Limb (tissue), 2 donors: ENCODE results near the gene PARN.
"Not testable (repeated sequence)": the region's sequence is repeated elsewhere in the genome, so short reads cannot be mapped to it uniquely, and the experiment has no call there.

Experiments used
- DNase-seq, 2 donors: peaks; one replicate each; pipeline ENCODE4 v3.0.0-alpha.2; 2016; ENCODE audit errors: extremely low spot score in 2 of 2

PARN gene

GRCh38 chr16:14472357-14472756 lies 157.7 kb downstream of the PARN start:
- DNase-seq: no peak

- no peak for DNase-seq
Observed at GRCh38 chr16:14470788-14471187, 159.3 kb downstream of the PARN start.

GRCh38 chr16:14465799-14466198 lies 164.3 kb downstream of the PARN start:
- no peak for DNase-seq

- DNase-seq: no peak
Observed at GRCh38 chr16:14464796-14465195, 165.3 kb downstream of the PARN start.

- no peak for DNase-seq
Observed at GRCh38 chr16:14464192-14464591, 165.9 kb downstream of the PARN start.

GRCh38 chr16:14462811-14463210 lies 167.2 kb downstream of the PARN start:
- DNase-seq: no peak

- no peak for DNase-seq
Observed at GRCh38 chr16:14460726-14461125, 169.3 kb downstream of the PARN start.

GRCh38 chr16:14458576-14458975 lies 171.5 kb downstream of the PARN start:
- no peak for DNase-seq

GRCh38 chr16:14456793-14457481 lies 173.1 kb downstream of the PARN start:
- DNase-seq: no peak

GRCh38 chr16:14455573-14455972 lies 174.5 kb downstream of the PARN start:
- DNase-seq: peak in 1 of 2 donors; percentile 40

GRCh38 chr16:14454391-14454790 lies 175.7 kb downstream of the PARN start:
- DNase-seq: no peak

- DNase-seq: no peak
Observed at GRCh38 chr16:14452066-14452465, 178.0 kb downstream of the PARN start.

- DNase-seq: no peak
Observed at GRCh38 chr16:14450846-14451245, 179.2 kb downstream of the PARN start.

- DNase-seq: no peak
Observed at GRCh38 chr16:14449790-14450480, 180.1 kb downstream of the PARN start.

- no peak for DNase-seq
Observed at GRCh38 chr16:14449334-14449733, 180.7 kb downstream of the PARN start.

- DNase-seq: no peak
Observed at GRCh38 chr16:14448879-14449278, 181.2 kb downstream of the PARN start.

GRCh38 chr16:14447783-14448182 lies 182.3 kb downstream of the PARN start:
- DNase-seq: no peak

GRCh38 chr16:14446796-14447195 lies 183.3 kb downstream of the PARN start:
- no peak for DNase-seq

GRCh38 chr16:14445937-14446715 lies 183.9 kb downstream of the PARN start:
- no peak for DNase-seq

- no peak for DNase-seq
Observed at GRCh38 chr16:14444979-14445810, 184.9 kb downstream of the PARN start.

- not testable (repeated sequence) for DNase-seq
Observed at GRCh38 chr16:14441533-14441932, 188.5 kb downstream of the PARN start.
